Renal pelvis (tissue), 4 donors: ENCODE data around the gene PRSS56. TPM values are rescaled to one million over a fixed set of nuclear protein-coding genes. Genes with fewer than 3 reads are reported as not detected.
A peak's percentile ranks its signal among the peaks of the same experiment; 100 is the strongest.

Experiments used
- DNase-seq: peaks from one replicate; pipeline ENCODE4 v3.0.0-alpha.2; 2013
- polyA plus RNA-seq, 3 donors: library from polyadenylated mRNA; unstranded; fragments of 120-200 nt; gene quantifications; one replicate each; pipeline ENCODE4 v1.2.1, GENCODE V29; 2013; ENCODE audit not compliant: insufficient read length in 3 of 3

Gene PRSS56
- polyA plus RNA-seq, 3 donors: 0.13 TPM; not detected in 2

DNA sequence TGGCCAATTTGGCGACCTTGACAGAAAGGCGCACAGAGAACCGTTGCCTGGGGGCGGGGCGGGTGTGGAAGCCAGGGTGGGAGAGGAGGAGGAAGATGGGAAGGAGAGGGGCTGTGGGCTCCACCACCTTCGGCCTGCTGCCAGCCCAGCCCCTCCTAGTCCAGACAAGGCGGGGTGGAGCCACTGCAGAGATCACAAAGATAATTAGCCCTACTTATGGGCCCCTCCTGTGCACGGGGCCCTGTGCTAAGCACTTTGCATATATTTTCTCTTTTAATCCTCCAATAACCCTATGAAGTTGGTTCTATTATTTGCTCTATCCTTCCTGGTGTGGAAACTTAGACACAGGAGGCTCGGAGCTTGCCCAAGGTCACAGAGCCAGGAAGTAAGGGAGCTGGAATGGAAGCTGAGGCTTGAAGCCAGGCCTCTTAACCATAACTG, 18.8 kb upstream of the PRSS56 start:
- no peak for DNase-seq

GRCh38 chr2:232501794-232502390, 18.3 kb upstream of the PRSS56 start:
- DNase-seq: no peak

DNA sequence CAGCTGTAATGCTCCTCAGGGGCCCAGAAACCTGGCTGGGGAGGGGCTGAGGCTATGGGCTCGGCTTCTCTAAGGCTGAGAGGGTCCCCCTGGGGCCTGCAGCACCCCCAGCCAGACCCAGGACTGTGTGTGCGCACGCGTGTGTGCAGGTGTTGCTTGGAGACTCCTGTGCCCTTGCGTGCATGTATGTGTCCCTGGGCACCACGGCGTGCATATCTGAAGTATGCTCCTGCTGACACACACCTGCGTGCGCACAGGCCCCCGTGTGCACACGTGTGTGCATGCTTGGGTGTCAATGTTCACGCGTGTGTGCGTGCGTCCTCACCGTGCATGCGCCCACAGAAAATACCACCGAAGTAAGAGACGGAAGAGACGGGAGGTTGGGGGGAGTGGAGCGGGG, 17.7 kb upstream of the PRSS56 start:
- DNase-seq: no peak

- no peak for DNase-seq
Measured at GRCh38 chr2:232502911-232503808, 17.0 kb upstream of the PRSS56 start.

GRCh38 chr2:232503809-232504323, 16.3 kb upstream of the PRSS56 start:
- DNase-seq: no peak

- no peak for DNase-seq
Measured at GRCh38 chr2:232504438-232504837, 15.8 kb upstream of the PRSS56 start.

GRCh38 chr2:232505856-232506255, 14.3 kb upstream of the PRSS56 start:
- DNase-seq: peak; percentile 84

DNA sequence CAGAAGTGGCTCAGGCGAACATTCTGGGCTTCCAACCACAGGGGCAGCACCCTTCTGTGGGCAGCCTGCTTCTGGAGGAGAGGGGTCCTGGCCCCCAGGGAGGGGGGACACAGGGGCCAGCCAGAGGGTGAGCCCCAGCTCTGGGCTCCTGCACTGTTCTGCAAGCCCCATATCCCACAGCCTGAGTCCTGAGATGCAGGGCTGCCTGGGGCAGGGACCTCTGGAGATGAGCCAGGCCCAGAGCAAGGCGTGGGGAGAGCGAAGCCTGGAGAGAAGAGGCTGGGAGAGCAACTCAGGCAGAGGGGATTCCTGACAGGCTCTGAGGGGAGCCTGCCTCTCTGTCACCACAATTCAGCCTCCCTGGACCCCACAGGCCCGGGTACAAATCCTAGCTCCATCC, 13.5 kb upstream of the PRSS56 start:
- no peak for DNase-seq

DNA sequence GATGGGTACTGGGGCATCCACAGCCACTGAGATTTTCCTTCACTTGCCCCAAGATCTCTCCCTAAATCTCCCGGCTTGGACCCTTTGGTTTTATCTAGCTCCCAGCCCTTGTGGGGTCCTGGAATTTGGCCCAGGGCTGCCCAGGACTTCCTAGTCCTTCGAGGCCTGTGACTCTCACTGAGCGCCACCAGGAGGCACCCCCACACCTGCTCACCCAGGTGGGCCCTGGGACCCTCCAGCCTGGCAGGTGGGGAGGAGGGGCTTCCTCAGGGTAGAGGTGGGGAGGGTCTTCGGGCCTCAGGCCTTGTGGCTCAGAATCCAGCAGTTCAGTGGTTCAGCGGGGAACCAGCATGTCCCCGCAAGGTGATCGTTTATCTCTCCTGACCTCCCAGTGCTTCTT, 11.9 kb upstream of the PRSS56 start:
- no peak for DNase-seq

GRCh38 chr2:232511336-232511890, 8.8 kb upstream of the PRSS56 start:
- no peak for DNase-seq

GRCh38 chr2:232512602-232513001, 7.6 kb upstream of the PRSS56 start:
- DNase-seq: no peak

- DNase-seq: no peak
Measured at GRCh38 chr2:232513353-232513752, 6.8 kb upstream of the PRSS56 start.

DNA sequence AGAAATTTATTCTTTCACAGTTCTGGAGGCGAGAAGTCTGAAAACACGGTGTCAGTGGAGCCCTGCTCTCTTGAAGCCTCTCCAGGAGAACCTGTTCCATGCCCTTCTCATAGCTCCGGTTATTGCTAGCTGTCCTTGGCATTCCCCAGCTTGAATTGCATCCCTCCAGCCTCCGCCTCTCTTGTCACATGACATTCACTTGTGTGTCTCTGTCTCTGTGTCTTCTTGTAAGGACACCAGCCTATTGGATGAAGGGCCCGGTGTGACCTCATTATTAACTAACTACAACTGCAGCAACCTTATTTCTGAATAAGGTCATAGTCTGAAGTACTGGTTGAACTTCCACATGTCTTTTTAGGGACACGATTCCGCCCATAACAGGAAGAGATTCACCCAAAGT, 4.5 kb upstream of the PRSS56 start:
- no peak for DNase-seq

GRCh38 chr2:232516551-232516950, 3.6 kb upstream of the PRSS56 start:
- no peak for DNase-seq

DNA sequence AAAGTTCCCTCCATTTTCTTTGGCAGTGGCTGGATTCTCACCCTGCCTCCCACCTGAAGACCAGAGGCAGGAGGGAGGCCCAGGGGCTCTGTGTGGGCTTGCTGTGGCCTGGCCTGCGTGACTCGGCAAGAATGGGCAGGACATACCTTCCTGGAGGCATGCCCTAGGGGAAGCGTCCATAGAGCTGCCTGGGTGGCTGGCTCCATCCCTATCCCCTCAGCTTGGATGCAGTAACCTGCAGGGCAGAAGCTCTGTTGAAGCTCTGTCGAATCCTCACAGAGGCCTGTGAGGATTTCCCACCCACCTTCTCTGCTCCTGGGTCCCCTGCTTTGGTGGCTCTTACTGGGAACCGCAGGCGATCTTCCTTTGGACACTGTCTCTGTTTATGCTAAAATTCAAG, 1.3 kb upstream of the PRSS56 start:
- no peak for DNase-seq

GRCh38 chr2:232520489-232520888, 301 bp downstream of the PRSS56 start:
- DNase-seq: no peak

GRCh38 chr2:232521098-232521497, 910 bp downstream of the PRSS56 start:
- DNase-seq: no peak

- DNase-seq: no peak
Measured at GRCh38 chr2:232521959-232522622, 1.9 kb downstream of the PRSS56 start.

- no peak for DNase-seq
Measured at GRCh38 chr2:232522623-232523401, 2.6 kb downstream of the PRSS56 start.

DNA sequence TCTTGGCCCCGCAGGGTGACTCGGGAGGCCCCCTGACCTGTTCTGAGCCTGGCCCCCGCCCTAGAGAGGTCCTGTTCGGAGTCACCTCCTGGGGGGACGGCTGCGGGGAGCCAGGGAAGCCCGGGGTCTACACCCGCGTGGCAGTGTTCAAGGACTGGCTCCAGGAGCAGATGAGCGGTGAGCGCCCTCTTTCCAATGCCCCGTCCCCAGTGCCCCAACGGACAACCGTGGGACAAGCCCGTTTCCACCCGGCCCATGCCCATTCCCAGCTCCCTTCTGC, 3.2 kb downstream of the PRSS56 start:
- DNase-seq: no peak

GRCh38 chr2:232523682-232524597, 3.8 kb downstream of the PRSS56 start:
- no peak for DNase-seq
